HTR-8/SVneo (cell line): ENCODE measurements around the gene FOXK2.
"Not testable (repeated sequence)": the region's sequence is repeated elsewhere in the genome, so short reads cannot be mapped to it uniquely, and the experiment has no call there.

Experiments used
- DNase-seq: peaks from one replicate; pipeline ENCODE4 v3.0.0; 2011; ENCODE audit warnings: low spot score, mixed read lengths; ENCODE audit not compliant: insufficient read length
- FAIRE-seq: peaks from 2 replicates; lab custom pipeline; 2011; peaks lifted over from hg19 to GRCh38; lab: Jason Lieb, UNC

The FOXK2 gene

DNA sequence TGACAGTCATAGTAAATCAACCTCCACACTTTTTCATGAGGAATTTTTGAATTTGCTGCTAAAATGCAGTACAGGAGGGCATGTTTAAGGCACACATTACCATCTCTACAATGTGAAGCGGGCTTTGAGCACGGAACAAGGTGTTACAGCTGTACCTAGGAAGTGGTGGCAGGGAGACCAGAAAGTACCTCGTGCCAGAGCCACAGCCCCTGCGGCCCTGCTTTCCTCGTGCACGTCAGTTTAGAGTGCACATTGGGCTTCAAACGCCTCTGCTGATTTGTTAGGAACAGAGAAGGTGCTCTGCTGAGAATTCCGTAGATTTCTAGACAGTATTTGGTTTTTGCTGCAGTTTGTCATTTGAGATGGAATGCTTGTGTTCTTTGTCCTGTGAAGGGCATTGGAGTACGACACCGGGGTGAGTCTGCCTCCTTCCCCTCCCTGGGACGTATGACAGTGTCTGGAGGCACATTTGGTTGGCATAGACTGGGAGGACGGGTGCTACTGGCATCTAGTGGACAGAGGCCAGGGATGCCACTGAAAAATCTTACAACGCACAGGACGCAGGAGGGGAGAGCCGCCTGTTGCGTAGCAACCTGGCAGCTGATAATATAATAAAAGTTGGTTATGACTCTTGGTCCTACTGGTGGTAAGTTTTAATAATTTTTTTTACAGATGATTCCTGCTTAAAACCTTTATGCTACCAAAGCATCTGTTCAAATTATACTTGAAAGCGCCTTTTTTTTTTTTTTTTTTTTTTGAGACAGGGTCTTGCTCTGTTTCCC, 9.1 kb downstream of the FOXK2 start:
- no peak for FAIRE-seq
- peak; percentile 59 for DNase-seq

DNA sequence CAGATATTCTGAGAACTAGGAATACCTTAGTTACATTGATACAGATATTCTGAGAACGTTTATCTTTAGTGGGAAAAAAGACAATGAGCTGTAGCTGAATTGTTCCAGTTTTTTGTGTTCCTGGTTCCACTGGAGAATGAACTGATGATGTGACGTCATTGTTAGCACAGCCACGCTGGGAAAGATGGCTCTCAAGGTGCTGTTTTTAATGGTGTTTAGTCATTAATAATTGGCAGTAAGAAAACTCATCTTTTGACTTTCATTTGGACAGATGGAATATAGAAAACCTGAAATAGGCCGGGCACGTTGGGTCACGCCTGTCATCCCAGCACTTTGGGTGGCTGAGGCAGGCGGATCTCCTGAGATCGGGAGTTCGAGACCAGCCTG, 10.4 kb downstream of the FOXK2 start:
- FAIRE-seq = no peak
- DNase-seq = no peak

DNA sequence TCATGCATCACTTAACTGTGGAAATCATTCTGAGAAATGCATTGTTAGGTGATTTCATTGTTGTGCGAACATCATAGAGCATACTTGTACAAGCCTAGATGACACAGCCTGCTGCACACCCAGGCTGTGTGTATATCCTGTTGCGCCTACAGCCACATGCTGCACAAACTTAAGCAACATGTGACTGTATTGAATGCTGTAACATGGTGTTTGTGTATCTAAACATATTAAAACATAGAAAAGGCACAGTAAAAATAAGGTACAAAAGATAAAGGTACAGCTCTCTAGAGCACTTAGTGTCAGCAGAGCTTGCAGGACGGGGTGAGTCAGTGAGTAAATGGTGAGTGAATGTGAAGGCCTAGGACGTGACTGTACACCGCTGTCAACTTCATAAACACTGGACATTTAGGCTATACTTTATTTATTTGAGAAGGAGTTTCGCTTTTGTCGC, 11.9 kb downstream of the FOXK2 start:
- FAIRE-seq = no peak

DNA sequence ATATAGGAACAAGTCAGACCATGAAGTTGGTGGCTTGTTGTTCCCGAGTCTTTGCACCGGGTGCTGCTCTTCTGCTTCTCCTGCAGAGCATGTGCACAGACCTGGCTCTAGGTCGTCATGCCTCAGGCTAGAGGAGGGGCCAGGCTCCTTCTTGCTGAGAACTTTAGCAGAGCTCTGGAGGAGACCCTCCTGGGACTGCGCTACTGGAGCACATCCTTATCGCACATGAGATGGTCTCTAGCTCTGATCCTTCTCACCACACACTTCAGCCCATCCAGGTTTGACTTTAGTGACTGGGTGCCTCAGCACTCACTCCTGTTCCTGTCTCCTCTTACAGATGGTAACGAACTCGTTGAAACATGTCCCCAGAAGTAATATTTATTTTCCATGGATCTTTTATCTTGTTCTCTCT, 14.9 kb downstream of the FOXK2 start:
- DNase-seq = no peak
- no peak for FAIRE-seq

More for the DNA sequence above, 11.9 kb downstream of the FOXK2 start:
- DNase-seq = no peak

DNA sequence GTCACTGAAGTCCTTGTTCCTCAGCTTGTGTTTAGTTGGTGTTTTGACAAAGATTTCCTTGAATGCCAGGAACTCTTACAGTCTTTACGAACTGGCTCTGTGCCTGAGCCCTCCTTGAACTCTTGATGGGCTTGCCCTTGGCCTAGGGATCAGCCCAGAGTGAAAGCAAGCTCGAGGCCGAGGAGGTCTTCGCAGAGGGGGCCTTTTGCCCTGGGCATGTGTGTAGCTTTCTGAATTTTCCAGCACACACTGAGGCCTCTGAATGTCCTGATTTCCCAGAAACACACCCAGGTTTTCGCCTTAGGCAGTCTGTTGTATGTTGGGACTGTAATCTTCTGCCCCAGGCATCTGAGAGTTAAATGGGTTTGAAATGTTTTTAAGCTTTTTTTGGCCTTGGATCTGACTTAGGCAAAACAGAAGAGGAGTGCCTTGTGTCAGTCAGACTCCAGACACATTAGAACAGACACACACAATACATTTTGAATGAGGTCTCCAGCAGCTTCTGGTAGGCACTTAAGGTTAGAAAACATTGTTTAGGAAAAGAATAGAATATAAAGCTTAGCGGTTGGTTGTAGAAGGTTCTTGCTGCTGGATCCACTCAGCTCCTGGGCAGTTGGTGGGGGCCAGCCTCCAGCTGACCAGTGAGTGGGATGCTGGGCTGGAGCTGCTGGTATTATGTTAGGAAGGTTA, 17.1 kb downstream of the FOXK2 start:
- no peak for FAIRE-seq

DNA sequence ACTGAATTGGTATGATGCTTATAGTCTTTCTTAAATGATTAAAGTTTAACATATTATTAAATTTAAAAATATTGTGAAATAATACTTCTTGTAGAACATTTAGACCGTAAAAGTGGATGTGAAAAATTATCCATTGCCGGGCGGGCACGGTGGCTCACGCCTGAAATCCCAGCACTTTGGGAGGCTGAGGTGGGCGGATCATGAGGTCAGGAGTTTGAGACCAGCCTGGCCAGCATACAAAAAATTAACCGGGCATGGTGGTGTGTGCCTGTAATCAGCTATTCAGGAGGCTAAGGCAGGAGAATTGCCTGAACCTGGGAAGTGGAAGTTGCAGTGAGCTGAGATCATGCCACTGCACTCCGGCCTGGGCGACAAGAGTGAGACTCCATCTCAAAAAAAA, 17.7 kb downstream of the FOXK2 start:
- FAIRE-seq, DNase-seq: not testable (repeated sequence)

More for the DNA sequence above, 17.1 kb downstream of the FOXK2 start:
- no peak for DNase-seq

DNA sequence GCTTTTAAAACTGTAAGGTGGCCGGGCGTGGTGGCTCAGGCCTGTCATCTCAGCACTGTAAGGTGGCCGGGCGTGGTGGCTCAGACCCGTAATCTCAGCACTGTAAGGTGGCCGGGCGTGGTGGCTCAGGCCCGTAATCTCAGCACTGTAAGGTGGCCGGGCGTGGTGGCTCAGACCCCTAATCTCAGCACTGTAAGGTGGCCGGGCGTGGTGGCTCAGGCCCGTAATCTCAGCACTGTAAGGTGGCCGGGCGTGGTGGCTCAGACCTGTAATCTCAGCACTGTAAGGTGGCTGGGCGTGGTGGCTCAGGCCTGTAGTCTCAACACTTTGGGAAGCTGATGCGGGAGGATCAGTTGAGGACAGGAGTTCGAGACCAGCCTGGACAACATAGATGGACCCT, 19.5 kb downstream of the FOXK2 start:
- FAIRE-seq, DNase-seq: not testable (repeated sequence)

DNA sequence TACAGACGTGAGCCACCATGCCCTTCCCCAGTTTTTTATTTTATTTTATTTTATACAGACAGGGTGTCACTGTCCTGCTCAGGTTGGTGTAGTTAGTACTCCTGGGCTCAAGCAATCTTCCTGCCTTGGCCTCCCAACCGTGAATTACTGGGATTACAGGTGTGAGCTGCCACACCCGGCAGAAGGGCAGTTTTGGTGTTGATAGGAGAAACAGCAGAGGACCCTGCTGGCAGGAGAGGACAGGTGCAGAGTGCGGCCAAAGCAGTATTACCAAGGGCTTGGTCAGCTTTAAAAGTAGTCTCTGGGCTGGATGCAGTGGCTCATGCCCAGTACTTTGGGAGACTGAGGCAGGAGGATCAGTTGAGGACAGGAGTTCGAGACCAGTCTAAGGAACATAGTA, 22.9 kb downstream of the FOXK2 start:
- no peak for FAIRE-seq
- DNase-seq = no peak

DNA sequence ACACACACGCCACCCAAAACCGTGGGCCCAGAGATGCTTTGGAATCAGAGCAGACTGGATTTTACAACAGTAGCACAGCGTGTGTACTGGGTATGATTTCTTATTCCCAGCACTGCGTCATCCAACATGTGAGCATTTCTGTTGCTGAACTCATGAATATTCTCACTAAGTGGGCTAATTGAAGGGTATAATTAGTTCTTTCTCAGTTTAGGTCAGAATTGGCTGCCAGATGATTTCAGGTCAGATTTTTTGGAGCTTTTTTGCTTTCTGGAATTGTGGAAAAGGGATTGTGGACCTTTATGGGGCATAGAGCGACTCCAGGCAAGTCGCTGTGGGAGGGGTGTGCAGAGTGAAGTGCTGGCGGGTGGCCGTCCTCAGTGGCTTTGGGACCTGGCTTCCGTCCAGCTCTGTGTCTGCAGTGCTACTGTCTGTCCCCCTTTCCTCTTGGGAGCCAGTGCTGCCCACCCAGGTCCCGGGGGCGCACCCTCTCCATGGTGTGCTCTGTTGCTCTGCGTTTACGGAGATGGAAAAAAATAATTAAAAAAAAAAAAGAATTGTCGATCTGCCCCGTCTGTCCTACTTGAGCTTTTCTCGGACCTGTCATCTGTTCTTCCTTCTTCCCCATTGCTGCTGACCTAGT, 25.0 kb downstream of the FOXK2 start:
- DNase-seq = no peak
- FAIRE-seq = no peak

DNA sequence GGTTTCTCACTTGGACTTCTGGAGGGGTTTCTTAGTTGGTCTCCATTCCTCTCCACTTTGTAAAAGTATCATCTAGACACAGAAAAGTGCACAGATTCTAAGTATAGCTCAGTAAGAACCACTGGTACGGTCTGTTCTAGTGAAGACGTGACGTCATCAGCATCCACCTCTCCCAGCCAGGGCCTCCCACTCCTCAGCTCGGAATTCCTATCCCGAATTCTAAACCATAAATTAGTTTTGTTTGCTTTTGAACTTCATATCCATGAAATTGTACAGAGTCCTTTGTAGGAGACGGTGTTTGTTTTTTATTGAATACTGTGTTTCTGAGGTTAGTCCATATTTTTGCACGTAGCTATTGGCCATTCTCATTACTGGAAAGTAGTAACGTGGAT, 25.5 kb downstream of the FOXK2 start:
- DNase-seq (no peak), FAIRE-seq (no peak)

DNA sequence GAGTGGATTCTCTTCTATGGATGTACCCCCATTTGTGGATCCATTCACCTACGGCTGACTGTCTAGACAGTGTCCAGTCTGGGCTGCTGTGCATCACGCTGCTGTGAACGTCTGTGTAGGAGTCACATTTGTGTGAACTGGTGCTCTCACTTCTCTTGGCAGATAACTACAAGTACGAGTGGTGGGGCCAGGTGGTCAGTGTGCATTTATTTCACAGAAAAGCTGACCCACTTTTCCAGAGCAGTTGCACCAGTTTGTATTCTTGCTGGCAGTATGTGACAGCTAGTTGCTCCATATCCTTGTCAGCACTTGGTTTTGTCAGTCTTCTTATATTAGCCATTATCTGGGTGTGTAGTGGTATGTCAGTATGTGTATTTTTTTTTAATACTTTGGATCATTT, 28.4 kb downstream of the FOXK2 start:
- DNase-seq = no peak
- no peak for FAIRE-seq

DNA sequence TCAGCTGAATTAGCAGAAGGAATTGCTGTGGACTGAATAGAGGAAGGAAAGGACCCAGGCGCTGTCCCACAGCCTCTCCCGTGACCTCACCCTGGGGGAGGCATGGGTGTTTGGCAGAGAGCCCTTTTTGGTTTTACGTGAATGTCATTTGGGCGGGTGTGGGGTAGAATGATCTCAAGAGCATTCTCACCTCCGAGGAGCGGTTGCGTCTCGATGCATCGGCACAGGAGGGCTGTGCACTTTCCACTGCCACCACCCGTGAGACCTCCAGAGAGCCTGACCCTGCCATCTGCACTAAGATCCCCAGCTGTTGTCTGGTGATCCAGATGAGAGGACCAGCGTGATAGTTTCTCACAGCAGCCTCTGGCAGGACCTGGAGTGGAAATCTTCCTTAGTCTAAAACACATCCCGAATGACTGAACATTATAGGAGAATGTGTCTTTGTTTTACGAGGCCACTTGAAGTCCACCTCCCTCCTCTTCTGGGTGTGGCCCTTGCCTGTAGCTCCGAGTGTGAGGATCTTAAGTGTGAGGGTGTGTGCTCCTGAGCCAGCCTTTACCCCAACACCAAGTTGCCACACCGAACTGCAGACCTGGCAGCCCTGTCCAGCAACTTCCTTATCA, 29.3 kb downstream of the FOXK2 start:
- FAIRE-seq (no peak), DNase-seq (no peak)

DNA sequence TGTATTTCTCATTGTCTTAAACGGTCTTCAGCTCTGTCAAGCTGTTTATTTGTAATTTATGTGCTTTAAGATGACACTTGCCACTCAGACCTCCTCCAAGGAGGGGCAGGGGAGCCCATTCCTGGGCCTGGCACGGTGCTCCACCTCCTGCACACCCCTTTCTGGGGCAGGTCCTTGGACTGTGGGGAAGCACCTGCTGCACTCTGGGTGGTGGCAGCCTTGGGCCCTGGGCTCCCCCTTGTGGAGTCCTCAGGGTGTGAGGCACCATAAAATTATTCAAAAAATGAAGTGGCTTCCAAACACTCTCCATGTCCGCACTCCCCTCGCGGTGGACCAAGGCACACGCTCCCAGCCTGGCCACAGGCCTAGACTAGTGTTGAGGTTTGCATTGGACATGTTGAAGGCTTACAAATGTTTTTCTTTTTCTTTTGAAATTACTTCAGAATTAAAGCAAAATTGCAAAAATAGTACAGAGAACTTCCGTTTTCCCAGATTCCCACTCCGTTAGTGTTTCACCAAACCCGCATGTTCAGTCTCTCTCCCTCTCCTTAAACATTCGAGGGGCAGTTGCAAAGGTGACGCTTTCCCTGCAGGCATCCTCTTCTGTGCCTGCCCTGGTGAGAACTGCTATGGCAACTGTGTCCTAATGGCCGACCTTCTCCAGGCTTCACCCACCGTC, 32.4 kb downstream of the FOXK2 start:
- DNase-seq (peak; percentile 82), FAIRE-seq (no peak)

DNA sequence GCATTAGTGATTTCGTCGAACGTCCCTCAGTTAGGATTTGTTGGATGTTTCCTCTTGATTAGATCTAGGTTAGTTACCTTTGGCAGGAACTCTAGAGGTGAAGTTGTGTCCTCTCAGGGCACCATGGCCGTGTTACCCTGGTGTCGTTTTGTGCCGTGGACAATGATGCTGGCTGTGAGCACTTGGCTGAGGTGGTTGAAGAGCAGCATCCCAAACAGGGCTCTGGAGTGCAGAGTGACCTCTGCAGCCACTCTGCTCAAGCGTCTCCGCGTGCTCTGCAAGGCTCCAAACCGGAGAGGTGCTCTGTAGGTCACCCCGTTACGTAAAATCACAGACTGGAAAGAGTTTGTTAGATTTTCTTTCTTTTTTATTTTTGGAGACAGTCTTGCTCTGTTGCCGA, 33.0 kb downstream of the FOXK2 start:
- no peak for DNase-seq
- FAIRE-seq = no peak

DNA sequence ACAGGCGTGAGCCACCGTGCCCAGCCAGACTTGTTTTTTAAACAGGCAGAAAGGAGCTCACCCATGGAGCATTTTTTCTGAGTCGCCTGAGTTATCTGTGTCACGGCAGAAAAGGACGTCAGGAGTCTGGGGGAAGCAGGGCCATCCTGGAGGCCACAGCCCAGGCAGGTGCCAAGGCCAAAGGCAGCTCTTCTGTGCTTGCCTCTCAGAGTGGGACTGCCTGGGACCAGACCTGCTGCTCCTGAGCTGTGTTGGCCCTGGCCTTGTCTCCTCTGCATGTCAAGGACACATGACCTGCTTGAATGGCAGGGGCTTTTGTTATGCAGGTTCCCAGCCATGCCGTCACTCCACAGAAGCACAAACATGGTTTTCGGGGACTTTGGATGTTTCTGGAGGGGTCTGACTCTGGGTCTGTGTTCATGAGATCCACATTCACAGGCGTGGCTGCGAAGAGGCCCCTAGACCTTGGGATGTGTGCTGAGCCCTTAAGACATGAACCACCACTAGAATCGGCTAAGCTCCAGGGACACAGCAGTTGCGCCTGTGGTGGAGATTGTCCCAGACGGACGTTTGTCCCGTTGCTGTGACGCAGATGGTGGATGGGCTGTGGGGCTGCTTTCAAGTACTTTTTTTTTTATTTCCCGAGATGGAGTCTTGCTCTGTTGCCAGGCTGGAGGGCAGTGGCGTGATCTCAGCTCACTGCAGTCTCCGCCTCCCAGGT, 33.8 kb downstream of the FOXK2 start:
- DNase-seq (no peak), FAIRE-seq (no peak)

DNA sequence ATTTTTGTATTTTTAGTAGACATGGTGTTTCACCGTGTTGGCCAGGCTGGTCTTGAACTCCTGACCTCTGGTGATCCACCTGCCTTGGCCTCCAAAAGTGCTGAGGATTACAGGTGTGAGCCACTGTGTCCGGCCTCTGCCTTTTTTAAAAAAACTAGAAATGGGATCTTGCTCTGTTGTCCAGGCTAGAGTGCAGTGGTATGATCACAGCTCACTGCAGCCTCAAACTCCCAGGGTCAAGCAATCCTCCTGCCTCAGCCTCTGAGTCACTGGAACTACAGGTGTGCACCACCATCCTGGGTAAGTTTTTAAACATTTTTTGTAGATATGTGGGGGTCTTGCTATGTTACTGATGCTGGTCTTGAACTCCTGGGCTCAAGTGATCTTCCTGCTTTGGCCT, 38.0 kb downstream of the FOXK2 start:
- DNase-seq, FAIRE-seq: not testable (repeated sequence)

DNA sequence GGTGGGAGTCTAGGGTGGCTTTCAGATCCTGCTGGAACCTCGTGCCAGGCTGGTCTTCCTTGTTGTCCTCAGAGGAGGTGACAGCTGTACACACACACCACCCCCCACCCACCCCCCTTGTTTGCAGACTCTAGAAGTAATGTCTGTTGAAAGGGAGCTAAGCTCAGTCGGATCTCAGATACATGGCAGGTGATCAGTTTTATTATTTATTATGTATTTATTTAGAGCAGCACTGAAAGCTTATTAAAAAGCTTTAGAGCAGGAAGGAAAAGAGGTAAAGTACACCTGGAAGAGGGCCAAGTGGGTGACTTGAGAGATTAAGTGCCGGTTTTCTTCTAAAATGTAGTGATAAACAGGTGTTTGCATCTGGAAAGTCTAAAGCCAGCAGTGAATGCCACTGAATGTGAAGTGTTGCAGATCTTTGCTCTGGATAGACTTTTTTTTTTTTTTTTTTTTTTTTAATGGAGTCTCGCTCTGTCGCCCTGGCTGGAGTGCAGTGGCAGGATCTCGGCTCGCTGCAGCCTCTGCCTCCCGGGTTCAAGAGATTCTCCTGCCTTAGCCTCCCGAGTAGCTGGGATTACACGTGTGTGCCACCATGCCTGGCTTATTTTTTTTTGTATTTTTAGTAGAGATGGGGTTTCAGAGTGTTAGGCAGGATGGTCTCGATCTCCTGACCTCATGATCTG, 40.2 kb downstream of the FOXK2 start:
- no peak for FAIRE-seq

DNA sequence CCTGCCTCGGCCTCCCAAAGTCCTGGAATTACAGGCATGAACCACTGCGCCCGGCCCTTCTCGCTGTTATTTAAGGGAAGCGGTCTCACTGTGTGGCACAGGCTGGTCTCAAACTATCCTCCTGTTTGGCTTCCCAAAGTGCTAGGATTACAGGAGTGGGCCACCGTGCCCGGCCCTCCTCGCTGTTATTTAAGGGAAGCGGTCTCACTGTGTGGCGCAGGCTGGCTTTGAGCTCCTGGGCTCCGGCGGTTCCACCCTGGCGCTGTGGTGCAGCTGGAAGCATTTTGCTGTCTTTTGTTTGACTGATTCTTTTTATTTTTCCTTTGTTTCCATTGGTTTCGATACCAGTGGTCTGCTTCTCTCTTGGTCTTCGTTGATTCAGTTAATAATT, 40.7 kb downstream of the FOXK2 start:
- FAIRE-seq (no peak), DNase-seq (no peak)

More for the DNA sequence above, 40.2 kb downstream of the FOXK2 start:
- DNase-seq = no peak
